ENCODE results near the gene NFIB. TPM values are rescaled to one million over a fixed set of nuclear protein-coding genes. Genes with fewer than 3 reads are reported as not detected.

Gene NFIB
- total and polyA plus RNA-seq, 2 of the 8 experiments (the other 6 are each of a cell fraction or from before 2014, with no cell fraction given): 2.6 to 13.1 TPM

GRCh38 chr9:14144215-14144614 is 169.7 kb downstream of the NFIB start:
- 90% methylated on average over 3 of the region's 3 CpGs; no CpG with 5 or more reads in 1 of the 2 experiments for WGBS, 2 experiments (ENCODE audit: extremely low coverage in 1 of 2, insufficient coverage in 1 of 2, insufficient read length in 1 of 2, insufficient replicate concordance in 2 of 2, low coverage in 1 of 2, low lambda C conversion rate in 2 of 2, missing lambda C conversion rate in 1 of 2)
- no peak for FAIRE-seq
- TF ChIP-seq CHD2 (IDR thresholded peaks at IDR 0.05; ENCODE audit: low read length) (no peak), CEBPB (IDR thresholded peaks at IDR 0.05; ENCODE audit: low read depth, low read length) (no peak), SIX5 (IDR thresholded peaks at IDR 0.05; ENCODE audit: low read depth, low read length) (no peak), GTF2F1 (IDR thresholded peaks at IDR 0.05; ENCODE audit: borderline replicate concordance, low read depth, low read length) (no peak), SP1 (IDR thresholded peaks at IDR 0.05; ENCODE audit: low read depth, low read length) (no peak), NANOG (IDR thresholded peaks at IDR 0.05; ENCODE audit: insufficient read depth, low read depth, low read length, poor library complexity, severe bottlenecking) (no peak), GABPA (IDR thresholded peaks at IDR 0.05; ENCODE audit: borderline replicate concordance, insufficient read depth, low read length) (no peak), HDAC2 (IDR thresholded peaks at IDR 0.05; ENCODE audit: borderline replicate concordance in 1 of 2, low read depth in 2 of 2, low read length in 2 of 2) (no peak), RFX5 (IDR thresholded peaks at IDR 0.05; ENCODE audit: borderline replicate concordance, low read depth, low read length) (no peak), SUZ12 (IDR thresholded peaks at IDR 0.05; ENCODE audit: low read length) (no peak), USF2 (IDR thresholded peaks at IDR 0.05; ENCODE audit: low read length) (no peak), CBX8 (IDR thresholded peaks at IDR 0.05; ENCODE audit: borderline replicate concordance, low read depth, low read length) (no peak), RNF2 (IDR thresholded peaks at IDR 0.05; ENCODE audit: borderline replicate concordance, low read depth, low read length, missing control alignments, poor library complexity, severe bottlenecking) (no peak)

More at GRCh38 chr9:14144215-14144614, 169.7 kb downstream of the NFIB start:
- no peak overlapping the region for H3K9ac ChIP-seq (replicated peaks in 1 of 4; ENCODE audit: extremely low read depth in 1 of 4, low read depth in 3 of 4, low read length in 3 of 4)
- H3K23ac ChIP-seq (ENCODE audit: insufficient read length): no peak overlapping the region
- no peak overlapping the region for H4K5ac ChIP-seq (ENCODE audit: insufficient read length, low read depth, low read length)
- no peaks in the 10 kb centered on the region for H3K79me1 ChIP-seq (ENCODE audit: low read depth, low read length)
- H3K9me3 ChIP-seq (ENCODE audit: insufficient read depth in 2 of 2, low read depth in 1 of 2, low read length in 1 of 2): no peaks in the 10 kb centered on the region
- no peak overlapping the region for H2BK20ac ChIP-seq (ENCODE audit: low read length)
- no peak overlapping the region for H3K4me3 ChIP-seq (ENCODE audit: extremely low read depth in 1 of 4, insufficient read depth in 2 of 4, low read depth in 3 of 4, low read length in 4 of 4)
- H4K8ac ChIP-seq (ENCODE audit: extremely low read depth, insufficient read depth, low read length): no peak overlapping the region
- no peak for DNase-seq (ENCODE audit: low read depth in 1 of 2, low spot score in 2 of 2)
- H3K27me3 ChIP-seq (replicated peaks in 1 of 4; ENCODE audit: control insufficient read depth in 3 of 4, extremely low read depth in 1 of 4, insufficient read depth in 3 of 4, low read length in 3 of 4): no peaks in the 10 kb centered on the region
- no peak overlapping the region for H4K91ac ChIP-seq (replicated peaks; ENCODE audit: insufficient read length, low read length)
- no peak overlapping the region for H3K14ac ChIP-seq (ENCODE audit: insufficient read length)
- ChIA-PET CTCF (ENCODE audit: partially characterized antibody) (no interaction called here), POLR2A (ENCODE audit: partially characterized antibody) (no interaction called here)
- H2AK5ac ChIP-seq (ENCODE audit: low read depth, low read length): no peak overlapping the region
- no peaks in the 10 kb centered on the region for H3K23me2 ChIP-seq (ENCODE audit: low read depth, low read length)
- H3K4me1 ChIP-seq (replicated peaks in 1 of 4; ENCODE audit: control insufficient read depth in 3 of 4, insufficient read depth in 4 of 4, low read length in 3 of 4): no peaks in the 10 kb centered on the region
- no peaks in the 10 kb centered on the region for H3K79me2 ChIP-seq (ENCODE audit: control insufficient read depth in 1 of 2, insufficient read depth in 2 of 2, low read length in 2 of 2)
- H2BK120ac ChIP-seq (replicated peaks; ENCODE audit: low read depth, low read length): no peak overlapping the region
- no peak overlapping the region for H3K18ac ChIP-seq (ENCODE audit: extremely low read depth, low read length)
- H2BK5ac ChIP-seq (ENCODE audit: low read depth, low read length): no peak overlapping the region
- no peaks in the 10 kb centered on the region for H4K20me1 ChIP-seq (replicated peaks in 1 of 2; ENCODE audit: control insufficient read depth in 1 of 2, insufficient read depth in 2 of 2, low read length in 2 of 2)
- no peaks in the 10 kb centered on the region for H3K36me3 ChIP-seq (ENCODE audit: control insufficient read depth in 2 of 4, insufficient read depth in 4 of 4, low read length in 3 of 4)
- no peak overlapping the region for H2BK15ac ChIP-seq (ENCODE audit: low read length)
- no peak overlapping the region for H3K27ac ChIP-seq (ENCODE audit: low read depth, low read length)
- no peak overlapping the region for H3K4ac ChIP-seq (replicated peaks; ENCODE audit: insufficient read length, low read depth, low read length)
- H2BK12ac ChIP-seq (ENCODE audit: low read depth, low read length): no peak overlapping the region
- H2AFZ ChIP-seq (ENCODE audit: low read length): no peak overlapping the region
- H3K4me2 ChIP-seq (ENCODE audit: insufficient read depth in 1 of 2, low read depth in 2 of 2, low read length in 2 of 2): no peak overlapping the region
- H3K56ac ChIP-seq (replicated peaks; ENCODE audit: insufficient read length, low read depth, low read length): no peak overlapping the region
